GM19099 (cell line): ENCODE data around the gene CORO2B.

Source experiments
- POLR2A ChIP-seq: IDR thresholded peaks from 3 replicates; pipeline ENCODE4 v1.6.1; 2011; ENCODE audit warnings: low read depth; ENCODE audit not compliant: insufficient read length; ENCODE audit errors: extremely low read depth

Gene CORO2B

DNA sequence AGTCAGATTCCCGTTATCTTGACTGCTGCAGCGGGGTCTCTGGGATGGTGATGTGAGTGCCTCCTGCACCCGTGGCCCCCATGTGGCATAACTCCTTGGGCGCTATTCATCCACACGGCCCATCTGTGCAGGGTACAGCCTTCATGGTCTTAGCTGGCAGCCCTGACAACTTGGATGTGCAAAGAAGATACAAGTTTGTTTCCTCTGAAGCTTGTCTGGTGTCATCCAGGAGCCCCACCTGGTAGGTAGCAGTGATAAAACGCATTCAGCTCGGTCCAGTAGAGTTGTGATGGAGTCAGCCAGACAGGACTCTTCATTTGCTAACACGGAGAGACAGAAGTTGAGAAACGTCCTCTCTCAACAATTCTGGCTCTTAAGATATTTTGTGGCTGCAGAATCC, 53.3 kb downstream of the CORO2B start:
- no peak for TF ChIP-seq POLR2A

DNA sequence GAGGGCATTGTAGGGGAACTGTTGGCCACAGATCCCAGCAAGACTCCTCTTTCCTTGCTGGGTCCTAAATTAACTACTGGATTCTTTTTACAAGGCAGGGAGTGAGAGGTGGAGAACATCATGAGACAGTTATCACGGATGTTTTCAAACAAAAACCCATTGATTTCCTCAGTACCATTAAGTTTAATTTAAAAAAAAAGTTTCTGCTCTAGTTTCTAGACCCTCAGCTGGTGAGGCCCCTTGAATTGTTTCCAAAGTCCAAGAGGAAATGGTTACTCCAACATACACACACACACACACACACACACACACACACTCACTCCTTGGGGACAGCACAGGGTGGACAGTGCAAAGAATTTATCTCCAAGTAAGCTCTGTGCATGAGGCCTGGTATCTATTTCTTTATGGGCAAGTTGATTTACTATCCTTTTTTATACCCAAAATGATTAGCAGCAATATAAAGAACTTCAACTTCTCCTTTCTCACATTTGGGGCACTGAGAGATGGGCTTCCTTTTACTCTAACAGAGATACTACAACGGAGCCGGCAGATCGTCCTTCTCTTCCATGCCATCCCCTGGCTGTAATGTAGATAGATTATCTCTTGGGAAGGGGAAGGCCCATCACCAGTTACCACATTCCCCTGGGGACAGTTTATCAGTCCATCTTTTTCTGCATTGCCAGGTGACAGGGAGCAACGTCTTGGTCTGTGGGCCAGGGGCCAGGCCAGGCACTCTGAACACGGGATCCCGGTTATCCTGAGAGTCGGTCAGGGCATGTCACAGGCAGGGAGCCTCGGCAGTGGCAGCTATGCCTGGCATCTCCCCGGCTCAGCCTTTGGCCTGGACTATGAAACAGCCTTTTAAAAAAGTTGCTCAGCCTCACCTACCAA, 54.7 kb downstream of the CORO2B start:
- no peak for TF ChIP-seq POLR2A

DNA sequence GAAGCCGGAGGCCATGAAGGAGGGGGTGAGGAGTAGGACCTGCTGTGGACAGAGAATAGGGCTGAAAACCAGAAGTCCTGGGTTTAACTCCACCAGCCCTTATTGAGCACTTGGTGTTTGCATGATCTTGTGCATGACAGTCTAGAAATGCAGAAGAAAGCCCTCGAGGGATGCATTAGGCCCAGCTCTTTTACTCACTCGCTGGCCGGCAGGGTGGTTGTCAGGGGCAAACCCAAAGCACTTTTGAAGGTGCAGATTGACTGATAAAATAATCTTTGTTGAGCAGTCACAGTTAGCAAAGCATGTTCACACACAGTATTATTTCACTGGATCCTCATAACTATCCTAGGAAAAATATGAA, 55.3 kb downstream of the CORO2B start:
- TF ChIP-seq POLR2A = no peak

DNA sequence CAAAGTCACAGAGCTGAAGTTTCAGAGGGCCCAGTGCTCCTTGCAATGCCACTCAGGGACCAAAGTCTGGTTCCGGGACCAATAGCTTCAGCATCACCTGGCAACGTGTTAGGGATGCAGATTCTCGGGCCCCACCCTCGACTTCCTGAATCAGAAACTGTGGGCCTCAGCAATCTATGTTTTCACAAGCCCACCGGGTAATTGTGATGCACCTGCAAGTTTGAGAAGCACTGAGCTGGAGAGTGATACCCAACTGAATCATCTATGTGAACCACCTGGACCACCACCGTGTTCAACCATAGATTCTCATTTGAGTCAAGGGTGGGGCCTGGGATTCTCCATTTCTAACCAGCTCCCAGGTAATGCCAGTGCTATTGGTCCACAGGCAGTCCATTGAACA, 55.7 kb downstream of the CORO2B start:
- TF ChIP-seq POLR2A = no peak

- TF ChIP-seq POLR2A = no peak
These were observed 56.3 kb downstream of the CORO2B start for GRCh38 chr15:68635141-68635540.

GRCh38 chr15:68636256-68636655, 57.5 kb downstream of the CORO2B start:
- no peak for TF ChIP-seq POLR2A

- TF ChIP-seq POLR2A = no peak
These were observed 59.1 kb downstream of the CORO2B start for GRCh38 chr15:68637767-68638404.

GRCh38 chr15:68638953-68639515, 60.2 kb downstream of the CORO2B start:
- TF ChIP-seq POLR2A = no peak

- TF ChIP-seq POLR2A = no peak
These were observed 61.3 kb downstream of the CORO2B start for GRCh38 chr15:68639926-68640600.

DNA sequence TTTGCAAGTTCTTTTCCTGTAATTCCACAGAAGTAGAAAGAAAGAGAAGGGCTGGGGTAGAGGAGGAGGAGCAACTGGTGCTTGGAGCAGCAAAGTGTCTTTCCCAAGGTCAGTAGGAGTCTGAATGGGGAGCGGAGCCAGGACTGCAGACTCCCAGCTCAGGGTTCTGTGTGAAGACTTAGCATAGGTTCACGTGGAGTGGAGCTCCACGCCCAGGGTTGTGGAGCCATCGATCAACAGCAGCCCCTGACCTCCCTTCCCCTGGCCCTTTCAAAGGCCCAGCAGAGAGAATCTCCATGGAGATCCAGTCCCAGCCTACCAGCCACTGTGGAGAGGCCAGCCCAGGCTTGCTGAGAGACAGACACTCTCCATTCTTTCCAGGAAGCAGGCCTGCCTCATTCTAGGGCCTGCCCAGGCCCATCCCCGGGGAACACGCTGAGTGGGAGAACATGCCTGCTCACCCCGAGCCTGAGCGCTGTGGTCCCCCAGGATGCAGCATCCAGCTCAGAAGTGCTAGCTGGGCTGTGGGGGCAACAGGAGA, 62.1 kb downstream of the CORO2B start:
- TF ChIP-seq POLR2A = no peak

GRCh38 chr15:68641376-68641775, 62.6 kb downstream of the CORO2B start:
- TF ChIP-seq POLR2A = no peak

GRCh38 chr15:68642491-68642845, 63.7 kb downstream of the CORO2B start:
- TF ChIP-seq POLR2A = no peak

GRCh38 chr15:68643216-68643830, 64.5 kb downstream of the CORO2B start:
- no peak for TF ChIP-seq POLR2A

GRCh38 chr15:68644083-68644904, 65.5 kb downstream of the CORO2B start:
- TF ChIP-seq POLR2A = no peak
